ENCODE data around the gene COMMD1.

The COMMD1 gene

DNA sequence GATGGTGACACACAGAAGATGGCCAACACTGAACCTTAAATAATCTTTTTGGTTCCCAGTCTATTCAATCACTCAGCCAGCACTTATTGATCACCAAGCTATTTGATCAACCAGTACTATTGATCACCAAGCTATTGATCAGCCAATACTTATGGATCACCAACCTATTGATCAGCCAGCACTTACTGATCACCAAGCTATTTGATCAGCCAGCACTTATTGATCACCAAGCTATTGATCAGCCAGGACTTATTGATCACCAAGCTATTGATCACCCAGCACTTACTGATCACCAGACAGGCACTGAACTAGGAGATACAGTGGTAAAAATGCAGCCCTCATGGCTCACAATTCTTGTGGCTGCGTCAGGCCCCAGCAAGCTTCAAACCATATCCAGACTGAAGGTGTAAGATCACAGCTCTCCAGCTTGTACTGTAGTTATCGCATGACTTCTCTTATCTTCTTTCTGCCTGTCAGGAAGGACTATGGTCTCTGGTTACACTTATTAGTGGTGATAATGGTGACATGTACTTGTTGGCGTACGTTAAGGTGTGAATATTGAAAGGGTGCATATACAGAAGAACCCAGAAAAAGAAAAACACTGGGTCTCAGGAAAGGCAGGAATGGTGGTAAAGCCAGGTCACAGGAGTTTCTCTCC is 272.0 kb downstream of the COMMD1 start:
- DNase-seq (ENCODE audit: low read depth in 3 of 3) = no peak

GRCh38 chr2:62178741-62179271 is 273.3 kb downstream of the COMMD1 start:
- DNase-seq (ENCODE audit: low read depth in 3 of 3) = no peak

DNA sequence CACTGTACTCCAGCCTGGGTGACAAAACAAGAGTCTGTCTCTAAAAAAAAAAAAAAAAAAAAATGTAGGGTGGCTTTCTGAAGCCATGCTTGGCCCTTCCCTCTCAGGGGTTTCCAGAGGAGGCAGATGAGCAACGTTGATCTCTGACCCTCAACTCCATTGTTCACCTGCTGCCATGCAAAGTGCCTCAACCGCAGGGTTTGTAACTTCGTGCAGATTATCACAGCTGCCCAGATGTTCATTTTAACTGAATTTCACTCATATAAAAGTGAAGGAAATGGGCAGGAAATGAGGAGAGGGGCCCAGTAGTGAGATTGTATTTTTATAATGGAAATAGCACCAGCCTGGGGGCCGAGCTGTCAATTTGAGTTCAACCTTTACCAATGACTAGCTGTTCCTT is 275.5 kb downstream of the COMMD1 start:
- DNase-seq (ENCODE audit: low read depth in 3 of 3) = no peak

DNA sequence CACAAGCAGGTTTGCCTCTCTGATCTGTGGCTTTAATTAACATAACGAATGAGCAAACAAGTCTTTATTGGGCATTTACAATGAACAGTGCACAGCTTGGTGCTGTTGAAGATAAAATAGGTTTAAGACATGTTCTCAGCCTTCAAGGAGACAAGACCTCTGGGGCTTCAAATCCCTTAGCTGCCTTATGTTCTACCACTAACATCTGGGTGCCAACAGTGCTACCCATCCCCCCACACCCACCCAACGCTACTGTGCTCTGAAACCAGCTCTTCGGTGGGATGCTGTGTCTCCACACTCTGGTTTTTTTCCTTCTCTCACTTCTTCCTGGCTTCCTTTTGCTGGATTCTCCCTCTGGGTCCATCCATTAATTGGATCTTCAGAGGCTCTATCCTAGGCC is 276.4 kb downstream of the COMMD1 start:
- DNase-seq (ENCODE audit: low read depth in 3 of 3) = no peak

DNA sequence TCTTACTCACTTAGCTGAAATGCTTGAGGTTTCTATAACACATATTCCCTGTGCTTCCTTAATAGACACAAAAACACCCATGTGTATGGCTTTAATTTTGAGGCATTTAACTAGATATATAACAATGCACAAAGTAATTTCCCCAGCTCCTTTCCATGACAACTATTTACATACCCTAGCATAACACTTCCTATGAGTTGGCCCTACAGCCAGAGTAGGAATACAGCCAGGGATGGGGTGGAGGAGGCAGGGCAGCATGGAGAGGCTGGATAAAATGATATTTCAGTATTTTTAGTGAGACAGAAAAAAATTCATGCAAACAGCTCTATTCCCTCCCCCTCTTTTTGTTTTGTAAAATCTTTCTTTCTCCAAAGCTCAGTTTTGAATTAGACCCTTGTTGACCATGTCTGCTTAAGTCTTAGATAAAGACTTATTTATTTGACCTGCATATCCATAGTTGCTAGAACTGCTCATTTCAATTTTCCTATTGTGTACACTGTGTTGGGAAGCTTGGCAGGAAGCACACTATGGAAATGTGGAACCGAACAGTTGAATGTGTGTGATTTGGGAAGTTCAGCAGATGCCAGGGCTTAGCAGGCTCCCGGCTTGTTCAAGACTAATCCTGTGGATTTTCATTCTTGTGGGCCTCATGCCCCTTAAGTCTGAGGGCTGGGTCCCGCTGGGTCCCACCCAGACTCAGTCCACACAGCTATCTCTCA is 279.2 kb downstream of the COMMD1 start:
- DNase-seq (ENCODE audit: low read depth in 3 of 3) = no peak

Data from stimulated activated CD4-positive, alpha-beta T cell treated with anti-CD3 and anti-CD28 coated beads, TNF-alpha, amount 100 ng/mL, for 48 hours (primary cell).